ENCODE data around the gene POU2F3.

DNA sequence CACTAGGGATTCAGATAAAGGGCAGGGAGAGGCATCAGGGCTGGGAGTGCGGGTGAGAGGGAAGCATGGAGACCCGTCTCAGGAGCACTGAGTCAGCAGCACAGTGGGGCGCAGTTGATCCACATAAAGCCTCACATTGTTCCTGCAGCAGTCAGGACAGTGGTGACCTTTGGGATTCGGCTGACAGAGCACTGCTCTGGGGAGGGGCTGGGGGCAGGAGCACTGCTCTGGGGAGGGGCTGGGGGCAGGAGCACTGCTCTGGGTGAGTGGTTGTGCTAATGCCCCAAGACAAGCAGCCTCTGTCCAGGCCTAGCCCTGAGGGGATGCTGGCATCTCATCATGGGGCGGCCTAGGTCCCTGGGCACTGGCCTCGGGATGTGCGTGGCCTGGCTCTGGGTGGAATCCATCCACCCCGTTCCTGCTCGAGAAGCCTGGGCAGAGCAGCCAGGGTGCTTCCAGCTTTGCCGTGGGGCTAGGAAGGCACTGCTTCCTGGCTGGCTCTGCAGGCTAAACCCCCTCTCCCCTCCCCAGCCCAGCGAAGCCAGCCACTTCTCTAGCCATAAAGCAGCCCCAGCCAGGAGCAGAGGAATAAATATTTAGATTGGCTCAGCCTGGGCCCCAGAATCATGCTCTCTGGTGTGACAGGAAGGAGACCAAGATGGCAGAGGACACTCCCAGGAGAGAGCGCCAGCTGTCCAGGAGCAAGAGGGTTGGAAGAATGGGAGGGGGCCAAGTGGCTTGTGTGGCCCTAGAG is 21.8 kb upstream of the POU2F3 start:
- TF ChIP-seq EZH2phosphoT487 (IDR thresholded peaks at IDR 0.05; ENCODE audit: insufficient read depth, low read depth) (no peak), EZH2 (IDR thresholded peaks at IDR 0.05; ENCODE audit: insufficient read depth, poor library complexity, severe bottlenecking) (no peak)
